ENCODE data around the gene MRPL10.

MRPL10 gene

DNA sequence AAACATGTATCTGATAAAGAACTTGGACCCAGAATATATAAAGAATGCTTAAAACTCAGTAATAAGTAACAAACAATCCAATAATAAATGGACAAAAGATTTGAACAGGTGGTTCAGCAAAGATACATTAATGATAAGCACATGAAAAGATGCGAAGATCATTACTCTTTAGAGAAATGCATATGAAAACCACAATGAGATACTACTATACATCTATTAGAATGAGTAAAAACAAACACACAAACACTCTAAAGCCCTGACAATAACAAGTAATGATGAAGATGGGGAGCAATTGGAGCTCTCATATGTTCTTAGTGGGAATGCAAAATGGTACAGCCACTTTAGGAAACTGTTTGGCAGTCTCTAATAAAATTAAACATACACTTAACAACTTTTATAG is 38.9 kb downstream of the MRPL10 start:
- no peak for DNase-seq (ENCODE audit: low read depth)
- TF ChIP-seq, protein P1, sequence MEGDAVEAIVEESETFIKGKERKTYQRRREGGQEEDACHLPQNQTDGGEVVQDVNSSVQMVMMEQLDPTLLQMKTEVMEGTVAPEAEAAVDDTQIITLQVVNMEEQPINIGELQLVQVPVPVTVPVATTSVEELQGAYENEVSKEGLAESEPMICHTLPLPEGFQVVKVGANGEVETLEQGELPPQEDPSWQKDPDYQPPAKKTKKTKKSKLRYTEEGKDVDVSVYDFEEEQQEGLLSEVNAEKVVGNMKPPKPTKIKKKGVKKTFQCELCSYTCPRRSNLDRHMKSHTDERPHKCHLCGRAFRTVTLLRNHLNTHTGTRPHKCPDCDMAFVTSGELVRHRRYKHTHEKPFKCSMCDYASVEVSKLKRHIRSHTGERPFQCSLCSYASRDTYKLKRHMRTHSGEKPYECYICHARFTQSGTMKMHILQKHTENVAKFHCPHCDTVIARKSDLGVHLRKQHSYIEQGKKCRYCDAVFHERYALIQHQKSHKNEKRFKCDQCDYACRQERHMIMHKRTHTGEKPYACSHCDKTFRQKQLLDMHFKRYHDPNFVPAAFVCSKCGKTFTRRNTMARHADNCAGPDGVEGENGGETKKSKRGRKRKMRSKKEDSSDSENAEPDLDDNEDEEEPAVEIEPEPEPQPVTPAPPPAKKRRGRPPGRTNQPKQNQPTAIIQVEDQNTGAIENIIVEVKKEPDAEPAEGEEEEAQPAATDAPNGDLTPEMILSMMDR (conservative IDR thresholded peaks at IDR 0.05; ENCODE audit: low read depth, low read length): no peak
- H3K4me3 ChIP-seq (ENCODE audit: low read length): no peak overlapping the region

DNA sequence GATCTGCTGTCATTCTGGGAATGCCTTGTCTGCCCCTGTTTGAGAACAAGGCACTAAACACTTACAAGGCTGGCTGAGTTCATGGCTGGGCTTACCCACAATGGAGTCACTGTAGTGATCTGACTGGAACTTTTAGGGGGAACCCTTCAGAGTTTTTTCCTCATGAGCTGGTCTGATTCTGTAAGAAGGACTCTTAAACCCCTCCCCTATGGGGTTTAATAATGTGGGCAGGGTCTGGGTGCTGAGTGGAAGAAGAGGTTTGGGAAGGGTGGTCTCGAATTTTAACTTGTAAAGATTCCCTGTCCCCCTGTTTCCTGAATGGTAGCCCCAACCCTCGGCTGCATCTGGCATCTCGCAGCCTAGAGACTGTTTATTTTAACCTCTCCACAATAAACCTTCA is 40.3 kb downstream of the MRPL10 start:
- DNase-seq (ENCODE audit: low read depth): no peak
- no peak overlapping the region for H3K4me3 ChIP-seq (ENCODE audit: low read length)
- TF ChIP-seq, protein P1 (conservative IDR thresholded peaks at IDR 0.05; ENCODE audit: low read depth, low read length): no peak

DNA sequence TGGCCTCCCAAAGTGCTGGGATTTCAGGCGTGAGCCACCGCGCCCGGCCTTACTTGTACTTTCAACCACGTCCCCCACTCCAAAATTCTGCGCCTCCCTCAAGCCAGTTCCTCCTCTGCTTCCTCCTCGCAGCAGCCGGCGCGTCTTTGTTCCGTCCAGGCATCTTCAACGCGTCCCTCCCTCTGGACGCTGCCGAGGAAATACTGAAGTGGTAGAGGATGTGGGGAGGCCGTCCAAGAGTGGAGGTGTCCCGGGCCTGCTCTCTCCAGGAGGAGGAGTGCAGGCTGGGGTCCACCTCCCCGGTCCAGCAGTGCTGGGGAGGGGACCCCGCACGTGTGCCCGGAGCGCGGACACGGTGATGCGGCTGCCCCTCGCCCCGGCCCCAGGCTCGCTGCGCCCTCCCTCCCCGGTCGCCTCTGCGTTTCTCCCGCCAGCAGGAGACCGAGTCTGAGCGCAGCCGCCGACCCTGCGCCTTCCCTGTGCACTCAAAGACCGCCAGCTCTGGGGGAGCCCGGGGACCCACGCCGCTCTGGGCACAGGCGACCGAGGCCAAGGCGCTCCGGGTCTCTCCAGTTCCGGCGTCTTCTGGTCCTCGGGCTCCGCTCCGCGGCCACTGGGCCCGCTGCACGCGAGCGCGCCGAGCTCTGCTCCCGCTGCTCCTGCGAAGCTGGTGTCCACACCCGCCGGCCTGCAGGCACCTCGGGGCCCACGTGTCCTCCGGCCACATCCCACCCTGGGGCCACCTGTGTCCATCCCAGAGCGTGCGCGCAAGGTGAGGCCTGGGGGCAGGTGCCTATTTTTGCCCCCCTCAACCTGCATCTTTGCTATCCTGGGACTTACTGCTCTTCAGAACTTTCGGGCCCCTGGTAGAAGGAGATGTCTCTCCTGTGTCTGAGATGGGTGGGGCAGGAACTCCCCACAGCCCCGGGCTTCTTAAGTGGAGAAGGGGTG is 41.5 kb downstream of the MRPL10 start:
- no peak for DNase-seq (ENCODE audit: low read depth)
- no peak overlapping the region for H3K4me3 ChIP-seq (ENCODE audit: low read length)
- TF ChIP-seq, protein P1 (conservative IDR thresholded peaks at IDR 0.05; ENCODE audit: low read depth, low read length): peak; percentile 49

DNA sequence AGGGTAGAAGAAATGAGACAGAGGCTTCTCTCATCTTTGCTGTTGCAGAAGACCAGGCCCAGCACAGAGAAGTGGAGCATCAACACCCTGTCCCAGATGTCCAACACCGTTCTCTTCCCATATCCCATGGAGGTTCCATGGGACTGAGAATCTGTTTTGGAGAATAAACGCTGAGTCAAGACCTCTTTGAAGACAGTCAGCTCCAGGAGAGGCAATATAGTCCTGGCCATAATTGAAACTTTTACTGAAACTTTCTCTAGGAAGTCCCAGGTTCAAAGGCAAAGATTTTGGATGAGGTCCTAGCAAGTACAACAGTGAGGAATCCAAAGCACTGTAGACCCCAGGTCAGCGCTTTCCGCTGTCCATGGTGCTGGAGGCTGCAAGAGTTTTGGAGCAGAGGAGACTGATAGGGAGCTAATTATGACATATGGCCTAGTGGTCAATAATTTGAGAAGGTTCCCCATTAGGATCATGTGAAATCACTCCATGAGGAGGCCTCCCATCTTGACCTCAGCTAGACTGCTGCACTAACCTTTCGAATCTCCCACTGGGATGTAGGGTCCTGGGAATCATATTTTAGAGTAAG is 45.7 kb downstream of the MRPL10 start:
- DNase-seq (ENCODE audit: low read depth): no peak
- H3K4me3 ChIP-seq (ENCODE audit: low read length): no peak overlapping the region
- TF ChIP-seq, protein P1 (conservative IDR thresholded peaks at IDR 0.05; ENCODE audit: low read depth, low read length): no peak

DNA sequence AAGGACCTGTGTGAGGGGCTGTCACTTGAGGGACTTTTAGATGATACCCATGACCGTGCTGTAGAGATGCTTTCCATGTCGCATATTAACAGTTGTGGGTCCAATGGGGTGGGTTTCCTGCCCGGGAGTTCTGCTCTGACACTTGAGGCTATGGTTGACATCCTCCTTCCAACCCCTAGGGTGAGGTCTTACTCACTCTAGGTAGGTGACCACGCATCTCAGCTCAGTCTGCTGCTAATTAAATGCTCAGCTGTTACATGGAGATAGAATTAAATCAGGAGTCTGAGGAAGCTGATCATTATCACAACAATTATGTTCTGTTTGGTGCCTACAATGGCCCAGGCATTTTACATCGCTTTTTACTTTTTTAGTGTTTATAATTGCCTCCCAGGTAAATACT is 49.9 kb downstream of the MRPL10 start:
- no peak for DNase-seq (ENCODE audit: low read depth)
- TF ChIP-seq, protein P1 (conservative IDR thresholded peaks at IDR 0.05; ENCODE audit: low read depth, low read length): no peak

DNA sequence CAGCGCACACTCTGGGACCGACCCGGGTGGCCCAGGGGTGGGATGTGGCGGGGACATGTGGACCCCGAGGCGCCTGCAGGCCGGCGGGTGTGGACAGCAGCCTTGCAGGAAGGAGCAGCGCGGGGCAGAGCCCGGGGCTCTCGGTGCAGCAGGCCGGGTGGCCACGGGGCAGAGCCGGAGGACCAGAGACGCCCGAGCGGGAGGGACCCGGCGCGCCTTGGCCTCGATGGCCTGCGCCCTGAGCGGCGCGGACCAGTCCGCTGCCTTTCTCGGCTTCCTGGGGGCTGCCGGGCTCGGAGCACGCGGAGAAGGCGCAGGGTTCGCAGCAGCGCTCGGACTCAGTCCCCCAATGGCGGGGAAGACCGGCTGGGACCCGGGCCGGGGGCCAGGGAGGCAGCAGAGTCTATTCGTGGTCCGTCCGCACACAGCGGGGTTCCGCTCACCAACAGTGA is 53.1 kb downstream of the MRPL10 start:
- no peak overlapping the region for H3K4me3 ChIP-seq (ENCODE audit: low read length)
- TF ChIP-seq, protein P1 (conservative IDR thresholded peaks at IDR 0.05; ENCODE audit: low read depth, low read length): no peak
- no peak for DNase-seq (ENCODE audit: low read depth)

More for the DNA sequence above, 49.9 kb downstream of the MRPL10 start:
- no peak overlapping the region for H3K4me3 ChIP-seq (ENCODE audit: low read length)
